Gastrocnemius medialis (tissue), 4 donors: ENCODE measurements around the gene TRABD2A. TPM values are rescaled to one million over a fixed set of nuclear protein-coding genes. Genes with fewer than 3 reads are reported as not detected.

Experiments
- ATAC-seq, 2 donors: fragments of 150-250 bp; one replicate each; pipeline ENCODE4 v1.9.1; 2016
- DNase-seq, 2 donors: peaks; one replicate each; pipeline ENCODE4 v3.0.0-alpha.2; 2019
- H3K27ac ChIP-seq, 4 donors: fragments of 200-600 bp; sonication (generic); 1 replicate in 1 of 4; 2 replicates in 3 of 4; pipeline ENCODE4 v1.5.1; 2016 to 2018; ENCODE audit warnings: mild to moderate bottlenecking in 2 of 4, moderate library complexity in 1 of 4
- H3K27me3 ChIP-seq, 3 donors: fragments of 200-600 bp; sonication (generic) in 2 of 3; 1 replicate in 1 of 3; 2 replicates in 2 of 3; pipeline versions ENCODE4 v1.5.1 to v1.6.0; 2016 to 2019; ENCODE audit warnings: mild to moderate bottlenecking in 1 of 3, moderate library complexity in 1 of 3
- H3K36me3 ChIP-seq, 2 donors: fragments of 200-600 bp; sonication (generic) in 1 of 2; one replicate each; pipeline ENCODE4 v1.5.1; 2017 to 2018
- H3K4me1 ChIP-seq, 2 donors: fragments of 200-600 bp; sonication (generic) in 1 of 2; one replicate each; pipeline ENCODE4 v1.5.1; 2016 to 2017; ENCODE audit warnings: mild to moderate bottlenecking in 2 of 2
- H3K4me3 ChIP-seq, 4 donors: fragments of 200-600 bp; sonication (generic) in 3 of 4; 1 replicate in 1 of 4; 2 replicates in 3 of 4; pipeline ENCODE4 v1.5.1; 2016 to 2019; ENCODE audit warnings: mild to moderate bottlenecking in 2 of 4
- H3K9me3 ChIP-seq, 3 donors: fragments of 200-600 bp; sonication (generic) in 2 of 3; 1 replicate in 1 of 3; 2 replicates in 2 of 3; pipeline ENCODE4 v1.5.1; 2016 to 2019
- POLR2A ChIP-seq, 2 donors: fragments of 450-650 bp; IDR thresholded peaks; one replicate each; pipeline ENCODE4 v1.6.1; 2017; ENCODE audit warnings: antibody characterized with exemption in 2 of 2, mild to moderate bottlenecking in 2 of 2, moderate library complexity in 2 of 2
- in situ Hi-C, 4 donors: fragments of 200-750 bp; cut with MboI; loops; one replicate each; pipeline versions ENCODE4 v1.15.0 to v1.8.0; 2017; ENCODE audit warnings: low sequenced_read_pairs in 4 of 4
- intact Hi-C: fragments of 100-400 bp; cut with DNase I; formaldehyde crosslinking; loops from one replicate; pipeline ENCODE4 v1.15.1; 2023; ENCODE audit warnings: low total_unique reads
- total RNA-seq, 4 donors: library from RNA; depleted of rRNA; stranded (reverse); fragments of >200 nt; gene quantifications; one replicate each; pipeline versions ENCODE4 v1.1.0 to v1.2.3, GENCODE V29; 2016
- TF ChIP-seq, protein P1 (sequence below), 5 experiments: fragments of 450-650 bp in 3 of 5; fragments of 200-600 bp in 2 of 5; sonication (generic) in 2 of 5; IDR thresholded peaks in 4 of 5; conservative IDR thresholded peaks in 1 of 5; 1 replicate in 4 of 5; 2 replicates in 1 of 5; pipeline ENCODE4 v1.5.1; 2016 to 2019; ENCODE audit warnings: antibody characterized with exemption in 5 of 5, mild to moderate bottlenecking in 3 of 5, moderate library complexity in 3 of 5

The TRABD2A gene
- total RNA-seq, 4 donors from 2014 or later: 0.27 to 0.97 (median 0.64) TPM

DNA sequence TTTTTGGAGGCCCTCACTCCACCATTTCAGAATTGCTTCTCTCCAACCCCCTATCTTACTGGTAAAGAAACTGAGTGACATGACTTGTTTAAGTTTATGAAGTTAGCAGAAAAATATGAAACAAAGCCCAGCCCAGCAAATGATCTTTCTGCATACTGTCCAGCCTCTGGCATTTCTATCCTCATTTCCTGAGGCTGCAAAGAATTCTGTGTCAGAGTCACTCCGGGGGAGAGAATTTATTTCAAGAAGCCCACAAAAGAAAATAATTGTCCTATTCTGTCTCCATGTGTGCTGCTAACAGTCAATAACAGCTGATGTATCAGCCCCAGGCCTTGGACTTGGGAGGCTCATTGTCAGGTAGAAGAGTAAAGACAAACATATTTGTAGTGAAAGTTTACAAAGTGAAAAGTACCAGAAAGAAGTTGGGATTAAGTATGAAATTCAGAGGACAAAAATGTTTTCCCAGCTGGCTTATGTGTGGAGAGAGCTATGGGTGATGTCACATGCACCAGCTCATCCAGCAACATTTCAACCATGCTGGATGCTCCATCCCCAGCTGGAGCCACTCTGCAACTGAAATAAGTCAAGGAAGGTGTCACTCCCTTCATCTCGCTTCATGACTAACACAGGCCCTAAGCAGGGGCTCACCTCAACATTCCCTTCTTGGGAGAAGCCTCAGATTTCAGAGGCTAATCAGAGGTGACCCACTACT lies 42.3 kb downstream of the TRABD2A start:
- Histone ChIP-seq H3K36me3 (no peaks in the 10 kb centered on the region), H3K27ac (no peak overlapping the region), H3K9me3 (peaks cover 0 to 4% (median 0%) of the 10 kb centered on the region in 3 donors), H3K4me3 (no peak overlapping the region), H3K4me1 (no peaks in the 10 kb centered on the region), H3K27me3 (no peaks in the 10 kb centered on the region)
- TF ChIP-seq POLR2A (IDR thresholded peaks at IDR 0.05): no peak
- TF ChIP-seq, protein P1, sequence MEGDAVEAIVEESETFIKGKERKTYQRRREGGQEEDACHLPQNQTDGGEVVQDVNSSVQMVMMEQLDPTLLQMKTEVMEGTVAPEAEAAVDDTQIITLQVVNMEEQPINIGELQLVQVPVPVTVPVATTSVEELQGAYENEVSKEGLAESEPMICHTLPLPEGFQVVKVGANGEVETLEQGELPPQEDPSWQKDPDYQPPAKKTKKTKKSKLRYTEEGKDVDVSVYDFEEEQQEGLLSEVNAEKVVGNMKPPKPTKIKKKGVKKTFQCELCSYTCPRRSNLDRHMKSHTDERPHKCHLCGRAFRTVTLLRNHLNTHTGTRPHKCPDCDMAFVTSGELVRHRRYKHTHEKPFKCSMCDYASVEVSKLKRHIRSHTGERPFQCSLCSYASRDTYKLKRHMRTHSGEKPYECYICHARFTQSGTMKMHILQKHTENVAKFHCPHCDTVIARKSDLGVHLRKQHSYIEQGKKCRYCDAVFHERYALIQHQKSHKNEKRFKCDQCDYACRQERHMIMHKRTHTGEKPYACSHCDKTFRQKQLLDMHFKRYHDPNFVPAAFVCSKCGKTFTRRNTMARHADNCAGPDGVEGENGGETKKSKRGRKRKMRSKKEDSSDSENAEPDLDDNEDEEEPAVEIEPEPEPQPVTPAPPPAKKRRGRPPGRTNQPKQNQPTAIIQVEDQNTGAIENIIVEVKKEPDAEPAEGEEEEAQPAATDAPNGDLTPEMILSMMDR (IDR thresholded peaks at IDR 0.05 in 4 of 5, conservative IDR thresholded peaks at IDR 0.05 in 1 of 5): no peak
- intact Hi-C loops (no loop called here), in situ Hi-C loops (no loop called here)
- ATAC-seq: no peak
- DNase-seq: no peak

DNA sequence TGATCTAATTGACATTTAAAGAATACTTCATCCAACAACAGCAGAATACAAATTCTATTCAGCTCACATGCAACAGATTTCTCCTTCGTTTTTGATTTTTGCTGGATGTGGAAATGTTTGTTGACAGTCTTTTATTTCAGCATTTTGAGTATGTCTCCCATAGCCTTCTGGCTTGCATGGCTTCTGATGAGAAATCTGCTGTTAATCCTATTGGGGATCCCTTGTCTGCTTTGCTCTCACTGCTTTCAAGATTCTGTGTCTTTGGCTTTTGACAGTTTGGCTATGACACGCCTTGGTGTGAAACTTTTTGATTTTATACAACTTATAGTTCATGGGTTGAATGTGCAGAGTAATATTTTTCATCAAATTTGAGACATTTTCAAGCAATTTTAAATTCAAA lies 44.7 kb downstream of the TRABD2A start:
- H3K4me1 ChIP-seq: no peaks in the 10 kb centered on the region
- no peak for ATAC-seq
- H3K27me3 ChIP-seq: no peaks in the 10 kb centered on the region
- no peak for DNase-seq
- TF ChIP-seq, protein P1 (IDR thresholded peaks at IDR 0.05 in 4 of 5, conservative IDR thresholded peaks at IDR 0.05 in 1 of 5): no peak
- TF ChIP-seq POLR2A (IDR thresholded peaks at IDR 0.05): no peak
- no peak overlapping the region for H3K27ac ChIP-seq
- in situ Hi-C loops (no loop called here), intact Hi-C loops (no loop called here)
- H3K9me3 ChIP-seq: peaks cover 0 to 4% (median 0%) of the 10 kb centered on the region in 3 donors
- no peak overlapping the region for H3K4me3 ChIP-seq
- H3K36me3 ChIP-seq: no peaks in the 10 kb centered on the region

DNA sequence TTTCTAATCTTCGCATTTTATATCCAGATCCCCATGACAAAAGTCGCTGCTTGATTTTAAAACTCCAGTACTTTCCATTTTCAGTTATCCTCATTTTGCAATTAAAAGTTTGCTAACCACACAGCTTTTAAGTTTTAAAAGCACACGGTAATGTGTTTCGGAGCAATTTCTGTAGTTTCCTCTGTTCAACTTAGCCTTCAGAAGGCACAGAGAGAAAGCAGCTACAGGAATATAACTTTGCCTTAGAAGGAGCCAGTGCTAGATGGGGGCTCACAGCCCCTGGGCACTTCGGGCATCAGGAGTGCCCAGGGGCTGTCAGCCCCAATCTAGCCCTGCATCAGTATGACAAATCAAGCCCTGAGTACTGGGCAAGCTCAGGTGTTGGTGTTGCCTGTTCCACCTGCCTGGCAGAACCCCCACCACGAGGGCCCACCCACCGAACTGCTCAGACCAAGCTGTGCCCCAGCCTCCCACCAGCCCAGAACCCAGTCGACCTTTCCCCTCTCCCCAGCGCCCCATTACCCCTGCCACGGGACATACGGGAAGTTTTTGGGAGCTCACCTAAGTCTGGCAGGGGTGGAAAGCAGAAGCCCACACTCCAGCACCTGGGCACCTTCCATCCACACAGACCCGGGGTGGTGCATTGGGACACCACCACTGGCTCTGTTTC lies 47.3 kb downstream of the TRABD2A start:
- H3K27ac ChIP-seq: no peak overlapping the region
- TF ChIP-seq, protein P1 (IDR thresholded peaks at IDR 0.05 in 4 of 5, conservative IDR thresholded peaks at IDR 0.05 in 1 of 5): no peak
- no peak for TF ChIP-seq POLR2A (IDR thresholded peaks at IDR 0.05)
- DNase-seq: no peak

DNA sequence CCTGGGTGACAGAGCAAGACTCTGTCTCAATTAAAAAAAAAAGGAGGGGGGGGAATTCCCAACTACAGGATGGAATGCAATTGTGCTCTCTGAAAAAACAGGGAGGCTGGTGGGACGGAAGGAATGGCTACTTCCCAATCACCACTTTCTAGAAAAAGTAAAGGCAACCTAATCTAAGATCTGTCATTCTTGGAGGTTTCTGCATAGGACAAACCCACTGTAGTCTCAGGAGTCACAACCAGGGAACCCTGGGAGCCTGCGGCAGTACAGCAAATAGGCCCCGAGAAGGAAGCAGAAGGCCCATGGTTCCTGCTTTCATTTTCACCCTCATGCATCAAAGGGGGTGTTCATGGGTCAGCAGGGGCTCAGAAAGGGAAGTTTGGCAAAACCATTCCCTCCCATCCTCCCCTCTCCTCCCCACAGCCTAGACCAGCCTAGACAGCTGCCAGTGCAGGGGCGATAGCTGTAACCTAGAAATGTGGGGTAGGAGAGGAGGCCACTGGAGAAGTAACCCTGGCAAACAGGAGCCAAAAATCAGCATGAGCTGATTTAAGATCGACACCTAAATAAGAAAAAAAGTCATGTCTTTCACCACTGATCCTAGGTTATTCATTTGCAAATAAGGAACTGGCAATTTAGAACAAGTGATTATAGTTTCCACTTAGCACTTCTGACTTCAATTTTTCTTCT lies 48.0 kb downstream of the TRABD2A start:
- in situ Hi-C loops: no loop called here
- ATAC-seq (no peak), DNase-seq (peak in 1 of 2 donors; percentile 28)
- TF ChIP-seq, protein P1 (IDR thresholded peaks at IDR 0.05 in 4 of 5, conservative IDR thresholded peaks at IDR 0.05 in 1 of 5): no peak
- no peak for TF ChIP-seq POLR2A (IDR thresholded peaks at IDR 0.05)
- Histone ChIP-seq H3K36me3 (no peaks in the 10 kb centered on the region), H3K27me3 (no peaks in the 10 kb centered on the region), H3K4me1 (no peaks in the 10 kb centered on the region), H3K9me3 (peaks cover 0 to 4% (median 0%) of the 10 kb centered on the region in 3 donors), H3K4me3 (no peak overlapping the region), H3K27ac (no peak overlapping the region)
- intact Hi-C loops: no loop called here

More for the DNA sequence above, 47.3 kb downstream of the TRABD2A start:
- Histone ChIP-seq H3K4me3 (no peak overlapping the region), H3K36me3 (no peaks in the 10 kb centered on the region), H3K9me3 (peaks cover 0 to 4% (median 0%) of the 10 kb centered on the region in 3 donors), H3K27me3 (no peaks in the 10 kb centered on the region), H3K4me1 (no peaks in the 10 kb centered on the region)
- no peak for ATAC-seq
- intact Hi-C loops: no loop called here
- in situ Hi-C loops: no loop called here
